WTC11 (cell line): ENCODE results near the gene WWP2. TPM values are rescaled to one million over a fixed set of nuclear protein-coding genes. Genes with fewer than 3 reads are reported as not detected.

Source experiments
- ATAC-seq: fragments of 200-7000 bp; cut with Tn5 transposase; 2 replicates; pipeline ENCODE4 v1.10.0; 2021; ENCODE audit warnings: mild to moderate bottlenecking, moderate library complexity
- CTCF ChIA-PET: fragments of 300-600 bp; sonication (Branson Sonifier 250); formaldehyde crosslinking; loops from one replicate; lab custom pipeline; 2021; ENCODE audit warnings: antibody characterized with exemption; lab: Charles Lee
- POLR2A ChIA-PET: fragments of 350-600 bp; sonication (Branson Sonifier 250); formaldehyde crosslinking; loops from one replicate; lab custom pipeline; 2021; ENCODE audit warnings: antibody characterized with exemption; lab: Charles Lee
- DNase-seq: peaks from one replicate; pipeline ENCODE4 v3.0.0; 2021; ENCODE audit warnings: low spot score
- H3K27ac Mint-ChIP-seq: 2 replicates; pipeline ENCODE4 v1.8.0; 2021; ENCODE audit warnings: mixed read lengths
- H3K27me3 Mint-ChIP-seq: 2 replicates; pipeline ENCODE4 v1.8.0; 2021; ENCODE audit warnings: low read depth, mild to moderate bottlenecking, moderate library complexity, mixed read lengths
- H3K36me3 Mint-ChIP-seq: 2 replicates; pipeline ENCODE4 v1.8.0; 2021; ENCODE audit warnings: mixed read lengths
- H3K4me1 Mint-ChIP-seq: 2 replicates; pipeline ENCODE4 v1.8.0; 2022; ENCODE audit warnings: mixed read lengths
- H3K4me3 Mint-ChIP-seq: 2 replicates; pipeline ENCODE4 v1.8.0; 2021; ENCODE audit warnings: mild to moderate bottlenecking, moderate library complexity, mixed read lengths
- H3K9me3 Mint-ChIP-seq: 2 replicates; pipeline ENCODE4 v1.8.0; 2021; ENCODE audit warnings: mixed read lengths
- FOXP1 ChIP-seq: sonication (generic); formaldehyde crosslinking; IDR thresholded peaks from 2 replicates; pipeline ENCODE4 v1.8.0; 2022; ENCODE audit warnings: missing genetic modification reagents, mild to moderate bottlenecking, moderate library complexity, borderline replicate concordance
- GABPB1 ChIP-seq: sonication (generic); formaldehyde crosslinking; IDR thresholded peaks from 2 replicates; pipeline ENCODE4 v1.8.1; 2023; ENCODE audit warnings: mild to moderate bottlenecking, missing genetic modification reagents
- GRHL2 ChIP-seq: fragments of 250-450 bp; sonication (Bioruptor Pico); IDR thresholded peaks from 2 replicates; pipeline ENCODE4 v1.8.0; 2022; ENCODE audit warnings: mild to moderate bottlenecking, moderate library complexity; ENCODE audit not compliant: insufficient replicate concordance, severe bottlenecking
- HMGA2 ChIP-seq: fragments of 250-450 bp; sonication (Bioruptor Pico); IDR thresholded peaks from 2 replicates; pipeline ENCODE4 v1.4.0; 2021; ENCODE audit warnings: mild to moderate bottlenecking, moderate library complexity
- IRF2 ChIP-seq: sonication (generic); formaldehyde crosslinking; IDR thresholded peaks from 2 replicates; pipeline ENCODE4 v1.8.0; 2022; ENCODE audit warnings: low read depth, missing genetic modification reagents, borderline replicate concordance
- JAZF1 ChIP-seq: fragments of 250-450 bp; sonication (Bioruptor Pico); IDR thresholded peaks from 2 replicates; pipeline ENCODE4 v1.9.0; 2021; ENCODE audit warnings: moderate library complexity, mild to moderate bottlenecking, inconsistent platforms
- NFATC4 ChIP-seq: fragments of 250-450 bp; sonication (Bioruptor Pico); IDR thresholded peaks from 2 replicates; pipeline ENCODE4 v1.9.0; 2021; ENCODE audit warnings: mild to moderate bottlenecking
- NR2C2 ChIP-seq: sonication (generic); formaldehyde crosslinking; IDR thresholded peaks from 2 replicates; pipeline ENCODE4 v1.8.0; 2022; ENCODE audit warnings: mild to moderate bottlenecking, missing genetic modification reagents
- PRRX2 ChIP-seq: fragments of 250-450 bp; sonication (Bioruptor Pico); IDR thresholded peaks from 2 replicates; pipeline ENCODE4 v1.8.0; 2021; ENCODE audit warnings: mild to moderate bottlenecking
- RELA ChIP-seq: sonication (generic); formaldehyde crosslinking; IDR thresholded peaks from 2 replicates; pipeline ENCODE4 v1.8.1; 2022; ENCODE audit warnings: missing genetic modification reagents, mild to moderate bottlenecking, borderline replicate concordance
- ZNF219 ChIP-seq: sonication (generic); formaldehyde crosslinking; IDR thresholded peaks from 2 replicates; pipeline ENCODE4 v1.8.0; 2023; ENCODE audit warnings: missing genetic modification reagents, mild to moderate bottlenecking, borderline replicate concordance
- ZNF396 ChIP-seq: fragments of 250-450 bp; sonication (Bioruptor Pico); IDR thresholded peaks from 2 replicates; pipeline ENCODE4 v1.8.0; 2021; ENCODE audit warnings: mild to moderate bottlenecking, moderate library complexity, borderline replicate concordance
- ZNF416 ChIP-seq: fragments of 250-450 bp; sonication (Bioruptor Pico); IDR thresholded peaks from 2 replicates; pipeline ENCODE4 v1.9.0; 2021; ENCODE audit warnings: mild to moderate bottlenecking, inconsistent platforms
- ZNF671 ChIP-seq: fragments of 250-450 bp; sonication (Bioruptor Pico); IDR thresholded peaks from 2 replicates; pipeline ENCODE4 v1.8.0; 2021; ENCODE audit warnings: mild to moderate bottlenecking
- total RNA-seq: library from RNA; stranded (reverse); gene quantifications from 3 replicates; pipeline ENCODE4 v1.2.3, GENCODE V29; 2021
- TF ChIP-seq, protein P1 (sequence below): sonication (generic); formaldehyde crosslinking; IDR thresholded peaks from 2 replicates; pipeline ENCODE4 v1.8.1; 2023; ENCODE audit warnings: mild to moderate bottlenecking, missing genetic modification reagents
- TF ChIP-seq, protein P2 (sequence below): sonication (generic); formaldehyde crosslinking; IDR thresholded peaks from 2 replicates; pipeline ENCODE4 v1.8.1; 2022; ENCODE audit warnings: missing genetic modification reagents, borderline replicate concordance
- TF ChIP-seq, protein P3 (sequence below): fragments of 250-450 bp; sonication (Bioruptor Pico); IDR thresholded peaks from 2 replicates; pipeline ENCODE4 v1.9.0; 2021; ENCODE audit warnings: mild to moderate bottlenecking
- TF ChIP-seq, protein P4 (sequence below): fragments of 250-450 bp; sonication (Bioruptor Pico); IDR thresholded peaks from 2 replicates; pipeline ENCODE4 v1.9.0; 2021; ENCODE audit warnings: moderate library complexity, mild to moderate bottlenecking, inconsistent platforms, borderline replicate concordance
- TF ChIP-seq, protein P5 (sequence below): fragments of 200-600 bp; IDR thresholded peaks from 2 replicates; pipeline ENCODE4 v1.8.0; 2022; ENCODE audit warnings: antibody characterized with exemption
- TF ChIP-seq, protein P6 (sequence below): fragments of 250-450 bp; sonication (Bioruptor Pico); IDR thresholded peaks from 2 replicates; pipeline ENCODE4 v2.1.2; 2022; ENCODE audit warnings: mild to moderate bottlenecking, moderate library complexity

Gene WWP2
- total RNA-seq, 1 experiment from 2014 or later = 39.1 TPM

DNA sequence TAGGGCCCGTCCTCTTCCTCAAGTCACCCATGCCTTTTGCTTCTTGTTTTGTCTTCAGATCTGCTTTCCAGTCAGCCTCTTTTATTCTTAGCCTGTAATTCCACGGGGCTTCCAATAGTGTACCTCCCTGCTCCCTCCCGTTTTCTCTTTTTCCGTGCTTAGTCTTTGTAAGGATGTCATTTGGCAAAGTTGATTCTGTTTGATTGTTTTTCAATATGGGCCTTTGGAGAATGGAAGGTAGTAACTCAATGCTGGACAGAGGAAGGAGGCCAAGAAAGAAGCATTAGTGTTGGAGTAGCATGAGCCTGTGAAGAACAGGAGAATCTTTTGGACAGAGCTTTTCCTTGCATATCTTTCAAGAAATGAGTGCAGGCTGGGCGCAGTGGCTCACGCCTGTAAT, 6.5 kb downstream of the WWP2 start:
- TF ChIP-seq, protein P1, sequence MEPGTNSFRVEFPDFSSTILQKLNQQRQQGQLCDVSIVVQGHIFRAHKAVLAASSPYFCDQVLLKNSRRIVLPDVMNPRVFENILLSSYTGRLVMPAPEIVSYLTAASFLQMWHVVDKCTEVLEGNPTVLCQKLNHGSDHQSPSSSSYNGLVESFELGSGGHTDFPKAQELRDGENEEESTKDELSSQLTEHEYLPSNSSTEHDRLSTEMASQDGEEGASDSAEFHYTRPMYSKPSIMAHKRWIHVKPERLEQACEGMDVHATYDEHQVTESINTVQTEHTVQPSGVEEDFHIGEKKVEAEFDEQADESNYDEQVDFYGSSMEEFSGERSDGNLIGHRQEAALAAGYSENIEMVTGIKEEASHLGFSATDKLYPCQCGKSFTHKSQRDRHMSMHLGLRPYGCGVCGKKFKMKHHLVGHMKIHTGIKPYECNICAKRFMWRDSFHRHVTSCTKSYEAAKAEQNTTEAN (CRISPR knock-in tag) = no peak
- no peak for TF ChIP-seq IRF2 (CRISPR knock-in tag)
- TF ChIP-seq, protein P2, sequence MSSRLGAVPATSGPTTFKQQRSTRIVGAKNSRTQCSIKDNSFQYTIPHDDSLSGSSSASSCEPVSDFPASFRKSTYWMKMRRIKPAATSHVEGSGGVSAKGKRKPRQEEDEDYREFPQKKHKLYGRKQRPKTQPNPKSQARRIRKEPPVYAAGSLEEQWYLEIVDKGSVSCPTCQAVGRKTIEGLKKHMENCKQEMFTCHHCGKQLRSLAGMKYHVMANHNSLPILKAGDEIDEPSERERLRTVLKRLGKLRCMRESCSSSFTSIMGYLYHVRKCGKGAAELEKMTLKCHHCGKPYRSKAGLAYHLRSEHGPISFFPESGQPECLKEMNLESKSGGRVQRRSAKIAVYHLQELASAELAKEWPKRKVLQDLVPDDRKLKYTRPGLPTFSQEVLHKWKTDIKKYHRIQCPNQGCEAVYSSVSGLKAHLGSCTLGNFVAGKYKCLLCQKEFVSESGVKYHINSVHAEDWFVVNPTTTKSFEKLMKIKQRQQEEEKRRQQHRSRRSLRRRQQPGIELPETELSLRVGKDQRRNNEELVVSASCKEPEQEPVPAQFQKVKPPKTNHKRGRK = no peak
- TF ChIP-seq, protein P3, sequence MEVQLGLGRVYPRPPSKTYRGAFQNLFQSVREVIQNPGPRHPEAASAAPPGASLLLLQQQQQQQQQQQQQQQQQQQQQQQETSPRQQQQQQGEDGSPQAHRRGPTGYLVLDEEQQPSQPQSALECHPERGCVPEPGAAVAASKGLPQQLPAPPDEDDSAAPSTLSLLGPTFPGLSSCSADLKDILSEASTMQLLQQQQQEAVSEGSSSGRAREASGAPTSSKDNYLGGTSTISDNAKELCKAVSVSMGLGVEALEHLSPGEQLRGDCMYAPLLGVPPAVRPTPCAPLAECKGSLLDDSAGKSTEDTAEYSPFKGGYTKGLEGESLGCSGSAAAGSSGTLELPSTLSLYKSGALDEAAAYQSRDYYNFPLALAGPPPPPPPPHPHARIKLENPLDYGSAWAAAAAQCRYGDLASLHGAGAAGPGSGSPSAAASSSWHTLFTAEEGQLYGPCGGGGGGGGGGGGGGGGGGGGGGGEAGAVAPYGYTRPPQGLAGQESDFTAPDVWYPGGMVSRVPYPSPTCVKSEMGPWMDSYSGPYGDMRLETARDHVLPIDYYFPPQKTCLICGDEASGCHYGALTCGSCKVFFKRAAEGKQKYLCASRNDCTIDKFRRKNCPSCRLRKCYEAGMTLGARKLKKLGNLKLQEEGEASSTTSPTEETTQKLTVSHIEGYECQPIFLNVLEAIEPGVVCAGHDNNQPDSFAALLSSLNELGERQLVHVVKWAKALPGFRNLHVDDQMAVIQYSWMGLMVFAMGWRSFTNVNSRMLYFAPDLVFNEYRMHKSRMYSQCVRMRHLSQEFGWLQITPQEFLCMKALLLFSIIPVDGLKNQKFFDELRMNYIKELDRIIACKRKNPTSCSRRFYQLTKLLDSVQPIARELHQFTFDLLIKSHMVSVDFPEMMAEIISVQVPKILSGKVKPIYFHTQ (CRISPR knock-in tag) = no peak
- TF ChIP-seq PRRX2 = no peak
- TF ChIP-seq FOXP1 (CRISPR knock-in tag) = no peak
- no peak for TF ChIP-seq ZNF671 (CRISPR knock-in tag)
- TF ChIP-seq NFATC4 (CRISPR knock-in tag) = no peak
- peaks cover under 1% of the 10 kb centered on the region for H3K4me1 Mint-ChIP-seq
- no peak for ATAC-seq
- H3K36me3 Mint-ChIP-seq = peaks cover 8% of the 10 kb centered on the region
- no peak for DNase-seq
- 0 out of 2 replicates have a peak overlapping the region, but pooled peaks have one; percentile 3 for H3K27ac Mint-ChIP-seq
- no peaks in the 10 kb centered on the region for H3K27me3 Mint-ChIP-seq
- ChIA-PET CTCF (interaction anchor here (1.8 kb wide), 1 partner anchor 14 kb away, joined by 7 read pairs; the partner anchor contains the start of gene NOB1), POLR2A (no interaction called here)
- no peak overlapping the region for H3K4me3 Mint-ChIP-seq
- peaks cover 10% of the 10 kb centered on the region for H3K9me3 Mint-ChIP-seq

DNA sequence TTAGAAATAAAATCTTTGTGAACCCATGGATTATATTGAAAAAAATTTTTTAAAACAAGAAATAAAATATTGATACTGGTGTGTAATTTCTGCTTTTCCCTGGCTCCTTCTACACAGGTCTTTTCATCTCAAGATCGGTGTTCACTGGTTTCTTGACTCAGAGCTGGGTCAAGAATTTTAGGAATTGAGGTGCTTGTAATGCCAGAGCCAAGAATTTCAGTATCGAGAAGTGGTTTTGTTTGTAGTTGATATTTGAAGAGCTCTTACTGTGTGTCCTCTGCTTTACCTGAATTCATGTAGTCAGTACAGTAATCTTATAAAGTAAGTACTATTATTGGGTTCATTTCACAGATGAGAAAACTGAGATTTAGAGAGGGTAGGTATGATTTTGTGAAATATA, 7.3 kb downstream of the WWP2 start:
- POLR2A ChIA-PET = interaction anchor here (0.7 kb wide), 1 partner anchor 8 kb away, joined by 4 read pairs; no protein-coding TSS in a partner anchor
- CTCF ChIA-PET = interaction anchor here (0.7 to 1.8 kb wide), 2 partner anchors 11 to 14 kb away, joined by 3 to 7 read pairs; partner anchors contain the start of gene NOB1
- Mint-ChIP-seq H3K27me3 (no peaks in the 10 kb centered on the region), H3K36me3 (peaks cover 8% of the 10 kb centered on the region), H3K4me3 (no peak overlapping the region), H3K4me1 (no peaks in the 10 kb centered on the region; the same call in 1 of the 2 replicates), H3K9me3 (peaks cover 10% of the 10 kb centered on the region), H3K27ac (no peak overlapping the region)
- ATAC-seq = no peak
- TF ChIP-seq, protein P2 = no peak
- TF ChIP-seq ZNF219 (CRISPR knock-in tag) (no peak), RELA (CRISPR knock-in tag) (no peak), JAZF1 (CRISPR knock-in tag) (no peak), HMGA2 (CRISPR knock-in tag) (no peak), ZNF416 (CRISPR knock-in tag) (no peak), NR2C2 (CRISPR knock-in tag) (no peak), GRHL2 (CRISPR knock-in tag) (no peak), GABPB1 (CRISPR knock-in tag) (no peak), ZNF396 (CRISPR knock-in tag) (no peak)
- TF ChIP-seq, protein P4, sequence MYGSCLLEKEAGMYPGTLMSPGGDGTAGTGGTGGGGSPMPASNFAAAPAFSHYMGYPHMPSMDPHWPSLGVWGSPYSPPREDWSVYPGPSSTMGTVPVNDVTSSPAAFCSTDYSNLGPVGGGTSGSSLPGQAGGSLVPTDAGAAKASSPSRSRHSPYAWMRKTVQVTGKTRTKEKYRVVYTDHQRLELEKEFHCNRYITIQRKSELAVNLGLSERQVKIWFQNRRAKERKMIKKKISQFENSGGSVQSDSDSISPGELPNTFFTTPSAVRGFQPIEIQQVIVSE (CRISPR knock-in tag) = no peak
- TF ChIP-seq, protein P5, sequence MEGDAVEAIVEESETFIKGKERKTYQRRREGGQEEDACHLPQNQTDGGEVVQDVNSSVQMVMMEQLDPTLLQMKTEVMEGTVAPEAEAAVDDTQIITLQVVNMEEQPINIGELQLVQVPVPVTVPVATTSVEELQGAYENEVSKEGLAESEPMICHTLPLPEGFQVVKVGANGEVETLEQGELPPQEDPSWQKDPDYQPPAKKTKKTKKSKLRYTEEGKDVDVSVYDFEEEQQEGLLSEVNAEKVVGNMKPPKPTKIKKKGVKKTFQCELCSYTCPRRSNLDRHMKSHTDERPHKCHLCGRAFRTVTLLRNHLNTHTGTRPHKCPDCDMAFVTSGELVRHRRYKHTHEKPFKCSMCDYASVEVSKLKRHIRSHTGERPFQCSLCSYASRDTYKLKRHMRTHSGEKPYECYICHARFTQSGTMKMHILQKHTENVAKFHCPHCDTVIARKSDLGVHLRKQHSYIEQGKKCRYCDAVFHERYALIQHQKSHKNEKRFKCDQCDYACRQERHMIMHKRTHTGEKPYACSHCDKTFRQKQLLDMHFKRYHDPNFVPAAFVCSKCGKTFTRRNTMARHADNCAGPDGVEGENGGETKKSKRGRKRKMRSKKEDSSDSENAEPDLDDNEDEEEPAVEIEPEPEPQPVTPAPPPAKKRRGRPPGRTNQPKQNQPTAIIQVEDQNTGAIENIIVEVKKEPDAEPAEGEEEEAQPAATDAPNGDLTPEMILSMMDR = no peak
- TF ChIP-seq, protein P6, sequence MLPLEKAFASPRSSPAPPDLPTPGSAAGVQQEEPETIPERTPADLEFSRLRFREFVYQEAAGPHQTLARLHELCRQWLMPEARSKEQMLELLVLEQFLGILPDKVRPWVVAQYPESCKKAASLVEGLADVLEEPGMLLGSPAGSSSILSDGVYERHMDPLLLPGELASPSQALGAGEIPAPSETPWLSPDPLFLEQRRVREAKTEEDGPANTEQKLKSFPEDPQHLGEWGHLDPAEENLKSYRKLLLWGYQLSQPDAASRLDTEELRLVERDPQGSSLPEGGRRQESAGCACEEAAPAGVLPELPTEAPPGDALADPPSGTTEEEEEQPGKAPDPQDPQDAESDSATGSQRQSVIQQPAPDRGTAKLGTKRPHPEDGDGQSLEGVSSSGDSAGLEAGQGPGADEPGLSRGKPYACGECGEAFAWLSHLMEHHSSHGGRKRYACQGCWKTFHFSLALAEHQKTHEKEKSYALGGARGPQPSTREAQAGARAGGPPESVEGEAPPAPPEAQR (CRISPR knock-in tag) = no peak
- DNase-seq = no peak
